WTC11 (cell line): ENCODE measurements around the gene TCN2. TPM values are rescaled to one million over a fixed set of nuclear protein-coding genes. Genes with fewer than 3 reads are reported as not detected.

Experiments used
- ATAC-seq: fragments of 200-7000 bp; cut with Tn5 transposase; 2 replicates; pipeline ENCODE4 v1.10.0; 2021; ENCODE audit warnings: mild to moderate bottlenecking, moderate library complexity
- CTCF ChIA-PET: fragments of 300-600 bp; sonication (Branson Sonifier 250); formaldehyde crosslinking; loops from one replicate; lab custom pipeline; 2021; ENCODE audit warnings: antibody characterized with exemption; lab: Charles Lee
- POLR2A ChIA-PET: fragments of 350-600 bp; sonication (Branson Sonifier 250); formaldehyde crosslinking; loops from one replicate; lab custom pipeline; 2021; ENCODE audit warnings: antibody characterized with exemption; lab: Charles Lee
- DNase-seq: peaks from one replicate; pipeline ENCODE4 v3.0.0; 2021; ENCODE audit warnings: low spot score
- H3K27ac Mint-ChIP-seq: 2 replicates; pipeline ENCODE4 v1.8.0; 2021; ENCODE audit warnings: mixed read lengths
- H3K27me3 Mint-ChIP-seq: 2 replicates; pipeline ENCODE4 v1.8.0; 2021; ENCODE audit warnings: low read depth, mild to moderate bottlenecking, moderate library complexity, mixed read lengths
- H3K36me3 Mint-ChIP-seq: 2 replicates; pipeline ENCODE4 v1.8.0; 2021; ENCODE audit warnings: mixed read lengths
- H3K4me1 Mint-ChIP-seq: 2 replicates; pipeline ENCODE4 v1.8.0; 2022; ENCODE audit warnings: mixed read lengths
- H3K4me3 Mint-ChIP-seq: 2 replicates; pipeline ENCODE4 v1.8.0; 2021; ENCODE audit warnings: mild to moderate bottlenecking, moderate library complexity, mixed read lengths
- H3K9me3 Mint-ChIP-seq: 2 replicates; pipeline ENCODE4 v1.8.0; 2021; ENCODE audit warnings: mixed read lengths
- ATF2 ChIP-seq: sonication (generic); formaldehyde crosslinking; IDR thresholded peaks from 2 replicates; pipeline ENCODE4 v1.8.1; 2022; ENCODE audit warnings: low read depth, missing genetic modification reagents, borderline replicate concordance
- ATF3 ChIP-seq: sonication (generic); formaldehyde crosslinking; conservative IDR thresholded peaks from 2 replicates; pipeline ENCODE4 v1.8.1; 2022; ENCODE audit warnings: mild to moderate bottlenecking, missing genetic modification reagents
- ATF6 ChIP-seq: sonication (generic); formaldehyde crosslinking; IDR thresholded peaks from 2 replicates; pipeline ENCODE4 v1.8.1; 2023; ENCODE audit warnings: mild to moderate bottlenecking, missing genetic modification reagents
- CREB1 ChIP-seq: sonication (generic); formaldehyde crosslinking; IDR thresholded peaks from 2 replicates; pipeline ENCODE4 v1.8.0; 2023; ENCODE audit warnings: mild to moderate bottlenecking, missing genetic modification reagents
- CTCF ChIP-seq: fragments of 200-600 bp; IDR thresholded peaks from 2 replicates; pipeline ENCODE4 v1.8.0; 2022; ENCODE audit warnings: antibody characterized with exemption
- E2F5 ChIP-seq: sonication (generic); formaldehyde crosslinking; IDR thresholded peaks from 2 replicates; pipeline ENCODE4 v1.8.1; 2022; ENCODE audit warnings: mild to moderate bottlenecking, moderate library complexity, missing genetic modification reagents
- ERG ChIP-seq: fragments of 250-450 bp; sonication (Bioruptor Pico); IDR thresholded peaks from 2 replicates; pipeline ENCODE4 v1.8.0; 2021; ENCODE audit warnings: mild to moderate bottlenecking
- FOXJ3 ChIP-seq: sonication (generic); formaldehyde crosslinking; IDR thresholded peaks from 2 replicates; pipeline ENCODE4 v1.9.0; 2021; ENCODE audit warnings: missing genetic modification reagents, mild to moderate bottlenecking, borderline replicate concordance
- GTF2I ChIP-seq: fragments of 250-450 bp; sonication (Bioruptor Pico); conservative IDR thresholded peaks from 2 replicates; pipeline ENCODE4 v1.4.0; 2021; ENCODE audit warnings: mild to moderate bottlenecking
- MLX ChIP-seq: sonication (generic); formaldehyde crosslinking; IDR thresholded peaks from 2 replicates; pipeline ENCODE4 v1.8.1; 2023; ENCODE audit warnings: mild to moderate bottlenecking, missing genetic modification reagents, moderate library complexity
- MXD4 ChIP-seq: fragments of 250-450 bp; sonication (Bioruptor Pico); IDR thresholded peaks from 2 replicates; pipeline ENCODE4 v1.8.0; 2021; ENCODE audit warnings: mild to moderate bottlenecking, moderate library complexity, borderline replicate concordance
- NR2C2 ChIP-seq: sonication (generic); formaldehyde crosslinking; IDR thresholded peaks from 2 replicates; pipeline ENCODE4 v1.8.0; 2022; ENCODE audit warnings: mild to moderate bottlenecking, missing genetic modification reagents
- NR3C1 ChIP-seq: sonication (generic); formaldehyde crosslinking; conservative IDR thresholded peaks from 2 replicates; pipeline ENCODE4 v1.8.1; 2023; ENCODE audit warnings: low read depth, mild to moderate bottlenecking, missing genetic modification reagents
- OVOL2 ChIP-seq: fragments of 250-450 bp; sonication (Bioruptor Pico); IDR thresholded peaks from 2 replicates; pipeline ENCODE4 v1.9.0; 2021; ENCODE audit warnings: mild to moderate bottlenecking, borderline replicate concordance
- PREB ChIP-seq: sonication (generic); formaldehyde crosslinking; IDR thresholded peaks from 2 replicates; pipeline ENCODE4 v1.8.1; 2022; ENCODE audit warnings: mild to moderate bottlenecking, missing genetic modification reagents, moderate library complexity, borderline replicate concordance
- SOX15 ChIP-seq: fragments of 250-450 bp; sonication (Bioruptor Pico); IDR thresholded peaks from 2 replicates; pipeline ENCODE4 v1.9.0; 2021; ENCODE audit warnings: mild to moderate bottlenecking
- TEAD4 ChIP-seq: sonication (generic); formaldehyde crosslinking; IDR thresholded peaks from 2 replicates; pipeline ENCODE4 v1.8.0; 2022; ENCODE audit warnings: mild to moderate bottlenecking, missing genetic modification reagents
- USF2 ChIP-seq: sonication (generic); formaldehyde crosslinking; IDR thresholded peaks from 2 replicates; pipeline ENCODE4 v1.8.1; 2023; ENCODE audit warnings: mild to moderate bottlenecking, missing genetic modification reagents, moderate library complexity
- ZBTB43 ChIP-seq: sonication (generic); formaldehyde crosslinking; IDR thresholded peaks from 2 replicates; pipeline ENCODE4 v1.8.1; 2023; ENCODE audit warnings: mild to moderate bottlenecking, missing genetic modification reagents
- ZMAT4 ChIP-seq: fragments of 250-450 bp; sonication (Bioruptor Pico); IDR thresholded peaks from 2 replicates; pipeline ENCODE4 v1.9.0; 2021; ENCODE audit warnings: mild to moderate bottlenecking
- ZNF232 ChIP-seq: sonication (generic); formaldehyde crosslinking; IDR thresholded peaks from 2 replicates; pipeline ENCODE4 v1.8.0; 2022; ENCODE audit warnings: mild to moderate bottlenecking, missing genetic modification reagents
- ZSCAN18 ChIP-seq: fragments of 250-450 bp; sonication (Bioruptor Pico); IDR thresholded peaks from 2 replicates; pipeline ENCODE4 v2.1.2; 2022; ENCODE audit warnings: mild to moderate bottlenecking, moderate library complexity
- total RNA-seq: library from RNA; stranded (reverse); gene quantifications from 3 replicates; pipeline ENCODE4 v1.2.3, GENCODE V29; 2021

Gene TCN2
- total RNA-seq, 1 experiment from 2014 or later: 39.0 TPM

GRCh38 chr22:30575859-30576258 is 31.1 kb upstream of the TCN2 start:
- Mint-ChIP-seq H3K4me1 (peaks cover 12% of the 10 kb centered on the region), H3K36me3 (peaks cover 37% of the 10 kb centered on the region), H3K9me3 (no peaks in the 10 kb centered on the region), H3K27me3 (no peaks in the 10 kb centered on the region), H3K27ac (no peak overlapping the region), H3K4me3 (no peak overlapping the region)
- DNase-seq (no peak), ATAC-seq (no peak)
- POLR2A ChIA-PET: no interaction called here
- TF ChIP-seq ZMAT4 (CRISPR knock-in tag) (no peak), NR3C1 (CRISPR knock-in tag) (no peak), MXD4 (no peak), ZSCAN18 (CRISPR knock-in tag) (no peak), CTCF (no peak), TEAD4 (CRISPR knock-in tag) (no peak), FOXJ3 (CRISPR knock-in tag) (no peak), PREB (CRISPR knock-in tag) (no peak), USF2 (CRISPR knock-in tag) (no peak), OVOL2 (CRISPR knock-in tag) (no peak), ATF2 (CRISPR knock-in tag) (no peak), ATF6 (CRISPR knock-in tag) (no peak), E2F5 (CRISPR knock-in tag) (no peak), NR2C2 (CRISPR knock-in tag) (no peak)
- CTCF ChIA-PET: no interaction called here

GRCh38 chr22:30578481-30578880 is 28.5 kb upstream of the TCN2 start:
- no peaks in the 10 kb centered on the region for H3K27me3 Mint-ChIP-seq
- no peaks in the 10 kb centered on the region for H3K9me3 Mint-ChIP-seq
- H3K27ac Mint-ChIP-seq: no peak overlapping the region
- no peak for DNase-seq
- H3K4me1 Mint-ChIP-seq: peaks cover 6% of the 10 kb centered on the region
- H3K36me3 Mint-ChIP-seq: peaks cover 45% of the 10 kb centered on the region
- ATAC-seq: no peak
- H3K4me3 Mint-ChIP-seq: no peak overlapping the region
- ChIA-PET CTCF (no interaction called here), POLR2A (no interaction called here)
- TF ChIP-seq CREB1 (CRISPR knock-in tag) (no peak), ERG (no peak), MXD4 (no peak), SOX15 (CRISPR knock-in tag) (no peak), ZBTB43 (CRISPR knock-in tag) (no peak), MLX (no peak), GTF2I (no peak), ATF3 (CRISPR knock-in tag) (no peak), ZNF232 (no peak)
